NCI-H1694 (cell line): ENCODE measurements around the gene COA4.
A peak's percentile ranks its signal among the peaks of the same experiment; 100 is the strongest.
"Not testable (repeated sequence)": the region's sequence is repeated elsewhere in the genome, so short reads cannot be mapped to it uniquely, and the experiment has no call there.

ENCODE experiments used
- DNase-seq: peaks from one replicate; lab custom pipeline; 2025; lab: John Stamatoyannopoulos, UW

Gene COA4

DNA sequence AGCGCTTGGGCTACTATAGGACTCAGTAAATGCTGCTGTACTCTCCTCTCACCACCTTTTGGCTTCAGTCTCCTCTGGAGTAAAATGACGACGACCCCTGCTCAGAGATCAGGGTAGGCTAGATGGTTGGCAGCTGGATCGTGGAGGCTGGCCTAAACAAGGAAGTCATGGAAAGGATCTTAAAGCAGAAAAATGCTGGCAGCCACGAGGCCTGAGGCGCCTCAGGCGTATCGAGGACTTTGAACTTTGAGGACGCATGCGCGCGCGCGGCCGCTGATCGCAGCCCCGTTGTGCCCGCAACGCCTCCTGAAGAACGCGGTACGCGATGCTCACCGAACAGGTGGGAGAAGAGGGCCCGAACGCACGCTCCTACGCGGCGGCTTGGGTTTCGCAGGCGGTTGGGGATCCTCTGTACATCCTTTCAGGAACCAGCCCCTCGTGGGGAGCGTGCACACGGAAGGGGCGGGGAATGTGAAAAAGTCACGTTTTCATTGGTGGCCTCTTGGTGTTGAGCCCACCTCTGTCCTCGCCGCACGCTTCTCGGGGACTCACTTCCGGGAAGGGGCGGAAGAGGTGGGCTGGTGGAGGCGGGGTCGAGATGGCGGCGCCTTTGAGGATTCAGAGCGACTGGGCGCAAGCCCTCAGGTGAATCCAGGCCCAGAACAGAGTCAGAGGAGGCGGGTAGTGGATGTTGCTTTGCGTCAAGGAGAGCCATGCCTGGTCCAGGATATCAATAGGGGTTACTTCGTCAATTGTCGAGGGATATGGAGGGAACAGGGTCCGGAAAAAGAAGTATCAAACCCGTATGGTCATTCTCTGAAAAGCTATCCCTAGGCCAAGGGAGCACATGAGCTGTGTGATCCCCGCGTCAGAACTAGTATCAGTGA lies at the start of gene COA4, which contains the start of gene PAAF1:
Gene COA4, minus strand, starts transcription at position 423 of the 887 bp plus-strand sequence. CDS start 3,468 bp downstream, outside the sequence.
Gene PAAF1, plus strand, starts transcription at position 576 of the 887 bp plus-strand sequence. Its CDS starts 23 bp downstream, at position 599.
- DNase-seq: peak; percentile 95

DNA sequence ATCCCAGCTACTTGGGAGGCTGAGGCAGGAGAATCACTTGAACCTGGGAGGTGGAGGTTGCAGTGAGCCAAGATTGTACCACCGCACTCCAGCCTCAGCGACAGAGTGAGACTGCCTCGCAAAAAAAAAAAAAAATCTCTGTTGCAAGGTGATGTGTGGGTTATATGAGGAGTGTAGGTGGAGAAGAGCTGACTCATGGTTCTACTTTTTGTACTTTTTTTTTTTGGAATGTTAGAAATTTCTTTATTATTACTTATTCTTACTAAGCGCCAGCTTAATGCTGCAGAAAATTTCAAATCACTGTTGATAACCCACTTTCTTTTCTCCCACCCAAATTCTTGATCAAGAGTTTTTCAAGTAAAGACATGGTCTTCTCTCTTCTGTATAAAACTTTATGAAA lies 44.5 kb upstream of the COA4 start:
- no peak for DNase-seq

DNA sequence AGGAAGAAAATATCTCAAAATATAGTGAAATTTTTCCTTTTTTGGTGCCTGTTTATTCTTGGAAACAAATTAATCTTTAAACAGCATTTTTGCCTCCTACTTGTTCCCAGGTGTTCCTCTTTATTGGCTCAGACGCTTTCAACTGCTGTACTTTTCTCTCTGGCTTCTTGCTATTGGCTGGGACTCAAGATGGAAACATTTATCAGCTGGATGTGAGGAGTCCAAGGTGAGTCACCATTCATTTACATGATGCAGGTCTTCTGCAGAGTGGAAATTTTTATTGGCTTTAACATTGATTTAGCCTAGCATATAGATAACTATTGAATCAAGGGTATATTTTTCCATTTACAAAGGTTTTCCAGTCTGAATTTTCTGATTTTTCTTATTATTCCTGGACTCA lies 39.8 kb upstream of the COA4 start:
- DNase-seq: no peak

- no peak for DNase-seq
Measured at GRCh38 chr11:73914284-73914683, 37.6 kb upstream of the COA4 start.

- no peak for DNase-seq
Measured at GRCh38 chr11:73913472-73913871, 36.8 kb upstream of the COA4 start.

GRCh38 chr11:73912026-73912425 lies 35.4 kb upstream of the COA4 start:
- DNase-seq: no peak

DNA sequence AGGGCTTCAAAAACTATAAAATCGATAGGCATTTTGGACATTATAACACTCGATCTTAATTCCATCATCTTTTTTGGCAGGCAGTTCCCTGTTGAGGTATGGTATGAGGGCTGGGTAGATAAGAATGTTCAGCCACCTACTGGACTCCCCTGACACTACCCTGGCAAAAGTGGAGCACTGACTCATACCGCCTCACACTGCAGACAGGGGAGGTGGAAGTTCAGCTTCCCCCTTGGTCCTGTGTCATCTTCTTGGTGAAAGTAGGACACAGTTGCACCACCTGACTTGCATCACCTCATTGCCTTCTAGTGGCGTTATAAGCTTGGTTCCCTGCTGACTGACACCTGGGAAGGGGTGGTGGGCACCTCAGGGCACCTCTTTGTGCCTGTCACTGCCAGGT lies 30.5 kb upstream of the COA4 start:
- DNase-seq: no peak

DNA sequence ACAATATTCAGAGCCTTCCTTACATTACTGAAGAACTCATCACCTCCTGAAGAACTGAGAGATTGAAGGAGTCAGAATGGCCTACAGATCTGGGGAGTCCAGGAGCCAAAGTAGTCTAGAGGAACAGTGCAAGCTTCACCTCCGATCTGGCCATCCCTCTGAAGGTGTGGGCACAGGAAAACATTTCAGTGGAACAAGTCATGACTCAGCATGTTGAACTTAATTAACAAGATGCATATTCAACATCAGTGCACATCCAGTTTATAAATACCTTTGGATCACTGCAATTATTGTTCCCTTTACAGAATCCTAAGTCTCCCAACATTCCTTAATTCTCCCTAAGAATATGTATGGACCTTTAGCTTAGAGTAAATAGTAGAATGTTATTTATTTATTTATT lies 25.7 kb upstream of the COA4 start:
- no peak for DNase-seq

GRCh38 chr11:73894725-73895335 lies 18.2 kb upstream of the COA4 start:
- DNase-seq: no peak

GRCh38 chr11:73893041-73893440 lies 16.4 kb upstream of the COA4 start:
- DNase-seq: no peak

DNA sequence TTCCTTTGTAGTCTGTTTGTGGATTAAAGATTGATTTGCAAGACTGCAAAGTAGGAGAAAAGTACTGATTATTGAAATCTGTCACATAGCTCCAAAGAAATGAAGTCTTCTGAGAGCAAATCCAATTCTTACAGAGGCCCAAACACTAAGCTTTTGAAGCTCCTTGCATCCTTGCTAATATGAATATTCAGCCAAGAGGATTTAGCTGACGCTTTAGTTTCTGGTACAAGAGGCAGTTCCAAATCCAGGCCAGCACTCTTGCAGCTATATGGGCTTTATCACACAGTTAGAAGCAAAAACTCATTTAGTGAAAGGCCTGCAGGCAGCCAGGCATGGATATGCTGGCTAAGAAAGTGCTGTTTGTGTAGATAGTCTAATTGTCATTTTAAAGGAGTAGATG lies 12.9 kb upstream of the COA4 start:
- DNase-seq: no peak

DNA sequence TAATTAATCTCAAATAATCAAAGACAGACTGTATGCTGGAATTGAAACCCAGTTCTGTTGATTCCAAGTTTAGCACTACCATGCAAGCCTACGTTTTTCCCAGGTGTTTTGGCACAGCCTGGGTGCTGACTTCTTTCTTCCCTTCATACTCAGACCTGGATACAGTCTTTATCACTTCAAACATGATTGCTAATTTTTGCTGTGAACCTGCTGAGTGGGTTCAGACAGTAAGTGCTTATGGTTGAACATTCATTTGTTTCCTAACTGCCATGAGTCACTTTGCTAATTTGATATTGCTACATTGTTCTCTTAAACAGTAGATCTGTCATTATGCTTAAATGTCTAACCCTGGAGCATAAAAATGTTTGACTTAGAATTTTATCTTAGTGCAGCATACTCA lies 12.4 kb upstream of the COA4 start:
- DNase-seq: no peak

GRCh38 chr11:73888244-73888643 lies 11.6 kb upstream of the COA4 start:
- no peak for DNase-seq

- DNase-seq: no peak
Measured at GRCh38 chr11:73883856-73884255, 7.2 kb upstream of the COA4 start.

- DNase-seq: not testable (repeated sequence)
Measured at GRCh38 chr11:73880449-73880848, 3.8 kb upstream of the COA4 start.

GRCh38 chr11:73878771-73879170 lies 2.1 kb upstream of the COA4 start:
- DNase-seq: no peak

- no peak for DNase-seq
Measured at GRCh38 chr11:73875840-73876239, 806 bp downstream of the COA4 start.

DNA sequence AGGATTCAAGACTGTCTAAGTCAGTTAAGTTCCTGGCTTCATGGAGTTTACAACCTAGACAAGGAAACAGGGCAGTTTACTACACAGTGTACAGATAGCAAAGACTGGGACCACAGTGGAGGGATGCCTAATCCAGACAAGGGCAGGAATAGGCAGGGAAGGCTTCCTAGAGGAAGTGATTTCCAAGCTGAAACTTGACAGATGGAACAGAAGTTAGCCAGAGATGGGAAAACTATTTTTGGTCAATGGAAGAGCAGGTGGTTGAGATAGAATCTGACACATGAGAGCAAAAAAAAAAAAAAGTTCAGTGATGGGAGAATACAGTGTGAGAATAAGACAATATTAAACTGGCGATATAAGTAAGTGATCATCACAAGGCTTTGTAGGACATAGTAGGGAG lies 1.3 kb downstream of the COA4 start:
- DNase-seq: no peak

DNA sequence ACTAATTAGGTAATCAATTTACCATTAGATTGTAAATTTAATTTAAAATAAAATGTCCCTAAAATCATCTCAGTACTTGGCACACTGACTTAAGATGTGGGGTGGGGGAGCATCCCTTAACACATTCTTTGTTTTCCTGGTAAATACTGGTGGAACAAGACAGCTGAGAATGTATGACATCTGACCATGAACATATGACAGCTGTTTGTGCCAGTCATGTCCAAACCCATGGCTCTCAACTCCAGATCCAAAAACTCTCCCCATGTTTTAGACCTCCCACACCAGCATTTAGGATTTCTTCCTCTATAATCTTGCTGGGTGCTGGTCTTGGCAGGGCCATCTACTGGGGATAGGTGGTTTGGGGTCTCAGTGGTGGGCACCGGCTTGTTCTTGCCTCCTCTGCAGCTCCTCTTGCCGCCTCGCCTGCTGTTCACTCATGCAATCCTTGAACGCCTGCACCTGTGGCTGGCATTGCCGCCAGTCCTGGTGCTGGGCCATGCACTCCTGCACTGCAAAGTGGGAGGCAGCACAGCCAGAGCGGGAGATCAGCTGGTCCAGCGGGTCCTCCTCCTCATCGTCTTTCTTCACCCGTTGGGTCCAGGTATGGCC lies 3.8 kb downstream of the COA4 start:
- DNase-seq: no peak

DNA sequence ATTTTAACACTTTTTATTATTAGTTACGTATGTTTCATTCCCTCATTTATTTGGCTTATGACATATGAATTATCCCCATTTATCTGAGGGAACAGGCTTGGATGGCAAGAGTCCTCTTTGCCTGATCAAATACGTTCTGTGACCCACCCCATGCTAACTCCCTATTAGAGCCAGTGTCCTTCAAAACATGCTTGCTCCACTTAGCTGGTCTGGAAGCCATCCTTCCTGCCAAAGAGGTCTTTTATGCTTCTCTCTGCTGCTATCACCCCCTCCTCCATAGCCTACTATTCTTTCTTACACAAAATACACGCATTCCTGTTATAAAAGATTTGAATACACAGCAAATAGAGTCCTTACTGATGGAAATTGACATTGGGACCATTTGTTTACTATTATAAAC lies 6.4 kb downstream of the COA4 start:
- DNase-seq: no peak

GRCh38 chr11:73869332-73869949 lies 7.2 kb downstream of the COA4 start:
- DNase-seq: no peak

DNA sequence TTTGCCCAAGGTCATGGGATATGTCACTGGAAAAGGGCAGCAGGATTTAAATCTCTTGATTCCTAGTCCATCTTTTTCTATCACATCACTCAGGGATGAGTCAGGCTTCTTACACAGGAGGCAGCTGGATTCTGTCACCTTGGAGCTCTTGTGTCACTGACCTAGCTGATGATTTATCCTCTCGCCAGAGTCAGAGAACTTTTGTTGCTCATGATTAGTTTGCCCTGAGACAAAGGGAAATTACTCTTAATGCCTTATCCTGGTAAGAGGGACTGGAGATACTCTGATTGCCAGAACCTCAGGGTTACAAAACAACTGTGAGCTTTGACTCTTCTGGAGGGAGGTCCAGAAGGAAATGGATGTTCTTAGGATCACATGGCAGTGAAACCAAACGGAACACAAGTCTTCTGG lies 10.1 kb downstream of the COA4 start:
- no peak for DNase-seq
